Glomerular visceral epithelial cell (primary cell): ENCODE data around the gene NRN1L.
A peak's percentile ranks its signal among the peaks of the same experiment; 100 is the strongest.

Experiments
- DNase-seq: peaks from one replicate; pipeline ENCODE4 v3.0.0-alpha.2; 2016; ENCODE audit errors: extremely low spot score

NRN1L gene

GRCh38 chr16:67917140-67917851 is 32.6 kb downstream of the NRN1L start:
- DNase-seq, result no peak

- DNase-seq, result peak; percentile 68
Observed at GRCh38 chr16:67917852-67918236, 33.2 kb downstream of the NRN1L start.

GRCh38 chr16:67919622-67920221 is 35.0 kb downstream of the NRN1L start:
- no peak for DNase-seq

GRCh38 chr16:67922221-67922620 is 37.5 kb downstream of the NRN1L start:
- no peak for DNase-seq

- no peak for DNase-seq
Observed at GRCh38 chr16:67922740-67923139, 38.1 kb downstream of the NRN1L start.

- DNase-seq, result no peak
Observed at GRCh38 chr16:67923414-67924116, 38.9 kb downstream of the NRN1L start.

- no peak for DNase-seq
Observed at GRCh38 chr16:67924140-67924906, 39.6 kb downstream of the NRN1L start.

GRCh38 chr16:67926181-67926750 is 41.6 kb downstream of the NRN1L start:
- DNase-seq, result no peak

GRCh38 chr16:67927131-67927941 is 42.7 kb downstream of the NRN1L start:
- no peak for DNase-seq

- DNase-seq, result no peak
Observed at GRCh38 chr16:67928147-67928546, 43.5 kb downstream of the NRN1L start.

GRCh38 chr16:67928561-67929364 is 44.1 kb downstream of the NRN1L start:
- DNase-seq, result peak; percentile 64

- DNase-seq, result no peak
Observed at GRCh38 chr16:67930191-67930590, 45.5 kb downstream of the NRN1L start.

- DNase-seq, result no peak
Observed at GRCh38 chr16:67930678-67931211, 46.1 kb downstream of the NRN1L start.

- DNase-seq, result no peak
Observed at GRCh38 chr16:67931712-67932461, 47.2 kb downstream of the NRN1L start, which contains the start of gene CTRL. CTRL (minus strand) TSS chr16:67931862; CDS start chr16:67931852, 10 bp downstream.

- no peak for DNase-seq
Observed at GRCh38 chr16:67932462-67932840, 47.8 kb downstream of the NRN1L start.

GRCh38 chr16:67933805-67934204 is 49.1 kb downstream of the NRN1L start:
- no peak for DNase-seq

- no peak for DNase-seq
Observed at GRCh38 chr16:67934306-67935100, 49.8 kb downstream of the NRN1L start.

- DNase-seq, result no peak
Observed at GRCh38 chr16:67935101-67935401, 50.4 kb downstream of the NRN1L start.
